Measurements from ENCODE around the gene DHRSX. TPM values are rescaled to one million over a fixed set of nuclear protein-coding genes. Genes with fewer than 3 reads are reported as not detected.

The DHRSX gene
- total and polyA plus RNA-seq, 9 donors = 12.2 to 25.9 (median 20.4) TPM

GRCh38 chrX:2546496-2546895 is 45.7 kb upstream of the DHRSX start:
- intact Hi-C loops (cut with DNase I) = no loop called here
- 75 to 92% (median 89%) methylated on average over 1 of the region's 1 CpG for WGBS, 3 donors
- TF ChIP-seq POLR2A (IDR thresholded peaks at IDR 0.05) (no peak), EP300 (IDR thresholded peaks at IDR 0.05) (no peak)
- TF ChIP-seq, protein P1, sequence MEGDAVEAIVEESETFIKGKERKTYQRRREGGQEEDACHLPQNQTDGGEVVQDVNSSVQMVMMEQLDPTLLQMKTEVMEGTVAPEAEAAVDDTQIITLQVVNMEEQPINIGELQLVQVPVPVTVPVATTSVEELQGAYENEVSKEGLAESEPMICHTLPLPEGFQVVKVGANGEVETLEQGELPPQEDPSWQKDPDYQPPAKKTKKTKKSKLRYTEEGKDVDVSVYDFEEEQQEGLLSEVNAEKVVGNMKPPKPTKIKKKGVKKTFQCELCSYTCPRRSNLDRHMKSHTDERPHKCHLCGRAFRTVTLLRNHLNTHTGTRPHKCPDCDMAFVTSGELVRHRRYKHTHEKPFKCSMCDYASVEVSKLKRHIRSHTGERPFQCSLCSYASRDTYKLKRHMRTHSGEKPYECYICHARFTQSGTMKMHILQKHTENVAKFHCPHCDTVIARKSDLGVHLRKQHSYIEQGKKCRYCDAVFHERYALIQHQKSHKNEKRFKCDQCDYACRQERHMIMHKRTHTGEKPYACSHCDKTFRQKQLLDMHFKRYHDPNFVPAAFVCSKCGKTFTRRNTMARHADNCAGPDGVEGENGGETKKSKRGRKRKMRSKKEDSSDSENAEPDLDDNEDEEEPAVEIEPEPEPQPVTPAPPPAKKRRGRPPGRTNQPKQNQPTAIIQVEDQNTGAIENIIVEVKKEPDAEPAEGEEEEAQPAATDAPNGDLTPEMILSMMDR (IDR thresholded peaks at IDR 0.05) = no peak

DNA sequence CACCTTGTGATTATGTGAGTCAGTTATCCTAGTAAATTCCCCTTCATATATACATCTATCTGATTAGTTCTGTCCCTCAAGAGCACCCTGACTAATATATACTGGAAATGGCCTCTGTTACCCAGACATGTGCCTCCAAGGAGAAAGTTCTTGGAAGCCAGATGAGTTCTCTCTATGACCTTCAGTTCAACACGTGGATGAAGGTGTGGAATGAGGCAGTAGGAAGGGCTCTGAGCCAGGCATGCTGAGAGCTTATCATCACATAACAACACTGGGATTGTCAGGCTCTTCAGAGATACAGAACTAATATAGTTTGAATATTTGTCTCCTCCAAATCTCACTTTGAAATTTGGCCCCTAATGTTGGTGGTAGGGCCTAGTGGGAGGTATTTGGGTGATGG is 44.4 kb upstream of the DHRSX start:
- H3K36me3 ChIP-seq = no peaks in the 10 kb centered on the region
- WGBS, 3 donors = 8 to 21% (median 19%) methylated on average over 1 of the region's 1 CpG
- H3K4me3 ChIP-seq = no peak overlapping the region
- H3K9me3 ChIP-seq = no peaks in the 10 kb centered on the region
- no peaks in the 10 kb centered on the region for H3K27me3 ChIP-seq
- no peak for DNase-seq
- intact Hi-C loops (cut with DNase I) = no loop called here
- no peak overlapping the region for H3K27ac ChIP-seq
- no peak for TF ChIP-seq POLR2A (IDR thresholded peaks at IDR 0.05)
- no peak for TF ChIP-seq EP300 (IDR thresholded peaks at IDR 0.05)
- TF ChIP-seq, protein P1 (IDR thresholded peaks at IDR 0.05) = no peak
- no peaks in the 10 kb centered on the region for H3K4me1 ChIP-seq (ENCODE audit: insufficient read depth)

More at GRCh38 chrX:2546496-2546895, 45.7 kb upstream of the DHRSX start:
- Histone ChIP-seq H3K4me1 (ENCODE audit: insufficient read depth) (no peaks in the 10 kb centered on the region), H3K27me3 (no peaks in the 10 kb centered on the region), H3K36me3 (no peaks in the 10 kb centered on the region), H3K27ac (no peak overlapping the region), H3K4me3 (no peak overlapping the region), H3K9me3 (no peaks in the 10 kb centered on the region)
- DNase-seq = no peak

DNA sequence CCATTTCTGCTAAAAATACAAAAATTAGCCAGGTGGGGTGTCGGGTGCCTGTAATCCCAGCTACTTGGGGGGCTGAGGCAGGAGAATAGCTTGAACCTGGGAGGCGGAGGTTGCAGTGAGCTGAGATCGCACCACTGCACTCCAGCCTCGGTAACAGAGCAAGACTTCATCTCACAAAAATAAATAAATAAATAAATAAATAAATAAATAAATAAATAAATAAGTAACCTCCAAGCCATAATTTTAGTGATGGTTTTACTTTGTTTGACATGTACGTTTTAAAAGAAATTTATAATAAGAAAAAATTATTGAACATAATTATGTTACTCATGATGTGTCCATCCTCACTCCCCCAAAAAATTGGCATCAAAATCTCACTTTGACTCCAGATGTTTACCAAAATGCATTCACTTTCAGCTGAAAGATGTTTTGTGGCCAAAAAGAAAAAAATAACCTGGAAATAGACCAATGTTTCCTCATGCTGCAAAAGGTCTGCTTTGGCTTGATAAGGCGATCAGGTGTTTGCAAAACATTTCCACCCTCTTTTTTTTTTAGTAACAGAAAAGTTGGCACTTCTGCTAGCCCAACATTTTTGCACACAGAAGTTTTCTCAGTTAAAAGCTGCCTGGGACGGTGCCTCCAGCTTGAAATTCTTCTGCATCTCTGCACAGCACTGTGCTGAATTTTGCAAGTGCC is 42.2 kb upstream of the DHRSX start:
- no peaks in the 10 kb centered on the region for H3K9me3 ChIP-seq
- no peaks in the 10 kb centered on the region for H3K4me1 ChIP-seq (ENCODE audit: insufficient read depth)
- no peak overlapping the region for H3K27ac ChIP-seq
- intact Hi-C loops (cut with DNase I) = no loop called here
- H3K4me3 ChIP-seq = no peak overlapping the region
- TF ChIP-seq EP300 (IDR thresholded peaks at IDR 0.05) (no peak), POLR2A (IDR thresholded peaks at IDR 0.05) (no peak)
- TF ChIP-seq, protein P1 (IDR thresholded peaks at IDR 0.05) = no peak
- H3K27me3 ChIP-seq = no peaks in the 10 kb centered on the region
- 45 to 53% (median 47%) methylated on average over 7 of the region's 7 CpGs for WGBS, 3 donors
- H3K36me3 ChIP-seq = no peaks in the 10 kb centered on the region
- DNase-seq = no peak

GRCh38 chrX:2541603-2542002 is 40.8 kb upstream of the DHRSX start:
- Histone ChIP-seq H3K36me3 (no peaks in the 10 kb centered on the region), H3K9me3 (no peaks in the 10 kb centered on the region), H3K4me3 (no peak overlapping the region), H3K4me1 (ENCODE audit: insufficient read depth) (peaks cover under 1% of the 10 kb centered on the region), H3K27ac (no peak overlapping the region), H3K27me3 (no peaks in the 10 kb centered on the region)
- DNase-seq = no peak
- TF ChIP-seq, protein P1 (IDR thresholded peaks at IDR 0.05) = no peak
- TF ChIP-seq POLR2A (IDR thresholded peaks at IDR 0.05) (no peak), EP300 (IDR thresholded peaks at IDR 0.05) (no peak)
- intact Hi-C loops (cut with DNase I) = no loop called here
- 74 to 84% (median 80%) methylated on average over 8 of the region's 8 CpGs for WGBS, 3 donors
